Activated T-cell treated with anti-CD3 and anti-CD28 coated beads, Interleukin-2, amount 50 U/mL, for 4 hours (primary cell): ENCODE results near the gene RBM3. TPM values are rescaled to one million over a fixed set of nuclear protein-coding genes. Genes with fewer than 3 reads are reported as not detected.
"Not testable (repeated sequence)": the region's sequence is repeated elsewhere in the genome, so short reads cannot be mapped to it uniquely, and the experiment has no call there.

Experiments
- ATAC-seq, 2 donors: fragments of 200-7000 bp; cut with Tn5 transposase; one replicate each; pipeline ENCODE4 v1.10.0; 2021
- DNase-seq: peaks from one replicate; pipeline ENCODE4 v3.0.0-alpha.2; 2020
- H3K27me3 Mint-ChIP-seq: one replicate; pipeline ENCODE4 v1.8.0; 2021; ENCODE audit warnings: low read depth, mixed read lengths
- H3K36me3 Mint-ChIP-seq: one replicate; pipeline ENCODE4 v1.8.0; 2022; ENCODE audit warnings: mixed read lengths; ENCODE audit not compliant: insufficient read depth
- H3K4me1 Mint-ChIP-seq: one replicate; pipeline ENCODE4 v1.8.0; 2021; ENCODE audit warnings: low read depth, mixed read lengths
- H3K4me3 Mint-ChIP-seq: one replicate; pipeline ENCODE4 v1.8.0; 2021; ENCODE audit warnings: mild to moderate bottlenecking, moderate library complexity, mixed read lengths
- H3K9me3 Mint-ChIP-seq: one replicate; pipeline ENCODE4 v1.8.0; 2021; ENCODE audit warnings: mixed read lengths
- total RNA-seq, 3 donors: library from RNA; stranded (reverse); gene quantifications; one replicate each; pipeline ENCODE4 v1.2.1, GENCODE V29; 2021

The RBM3 gene
- 100 to 1,000 TPM; 459 to 489 (median 484) TPM for total RNA-seq

DNA sequence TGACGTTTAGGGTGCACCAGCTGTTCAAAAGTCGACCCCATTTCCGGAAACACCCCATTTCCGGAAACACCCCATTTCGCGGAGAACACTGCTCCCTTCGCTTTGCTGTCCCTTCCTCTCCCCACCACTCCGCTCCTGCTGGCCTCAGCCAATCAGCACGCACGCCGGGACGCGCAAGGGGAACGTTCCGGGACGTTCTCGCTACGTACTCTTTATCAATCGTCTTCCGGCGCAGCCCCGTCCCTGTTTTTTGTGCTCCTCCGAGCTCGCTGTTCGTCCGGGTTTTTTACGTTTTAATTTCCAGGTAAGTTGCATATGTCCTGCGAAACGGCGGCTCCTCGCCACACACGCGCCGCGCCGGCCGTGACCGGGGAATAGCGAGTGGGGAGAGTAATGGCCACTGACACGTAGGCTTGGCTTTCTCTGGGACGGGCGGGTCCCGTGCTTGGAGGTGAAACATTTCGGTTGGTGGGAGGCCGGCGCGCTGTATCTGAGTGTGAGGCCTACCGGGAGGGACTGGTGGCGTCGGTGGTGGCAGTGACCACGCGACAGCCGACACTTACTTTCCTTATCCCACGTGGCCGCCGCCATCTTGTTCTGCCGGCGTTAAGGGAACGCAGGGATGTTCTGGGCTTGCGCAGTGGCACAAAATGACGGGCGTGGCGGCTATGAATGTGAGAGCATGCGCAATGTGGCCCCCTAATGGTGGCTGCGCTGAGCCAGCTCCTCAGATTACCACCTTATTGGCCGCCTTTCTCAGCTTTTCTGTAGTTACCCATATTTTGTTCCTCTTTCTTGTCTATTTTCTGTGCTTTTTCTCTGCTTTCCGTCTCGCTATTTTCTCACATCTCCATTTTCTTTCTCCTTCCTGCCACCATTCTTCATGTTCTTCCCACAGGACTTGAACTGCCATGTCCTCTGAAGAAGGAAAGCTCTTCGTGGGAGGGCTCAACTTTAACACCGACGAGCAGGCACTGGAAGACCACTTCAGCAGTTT lies at the start of gene RBM3:
TSS of gene RBM3 (plus strand) at position 215 of the 997 bp plus-strand sequence. CDS start at position 912, 697 bp downstream.
- DNase-seq (peak; percentile 88), ATAC-seq (peak; percentile 91 to 93)
- Mint-ChIP-seq H3K36me3 (peaks cover 25% of the 10 kb centered on the region), H3K9me3 (no peaks in the 10 kb centered on the region), H3K27me3 (no peaks in the 10 kb centered on the region), H3K4me3 (peak within 1 kb of the TSS; percentile 99), H3K4me1 (peaks cover 19% of the 10 kb centered on the region)

DNA sequence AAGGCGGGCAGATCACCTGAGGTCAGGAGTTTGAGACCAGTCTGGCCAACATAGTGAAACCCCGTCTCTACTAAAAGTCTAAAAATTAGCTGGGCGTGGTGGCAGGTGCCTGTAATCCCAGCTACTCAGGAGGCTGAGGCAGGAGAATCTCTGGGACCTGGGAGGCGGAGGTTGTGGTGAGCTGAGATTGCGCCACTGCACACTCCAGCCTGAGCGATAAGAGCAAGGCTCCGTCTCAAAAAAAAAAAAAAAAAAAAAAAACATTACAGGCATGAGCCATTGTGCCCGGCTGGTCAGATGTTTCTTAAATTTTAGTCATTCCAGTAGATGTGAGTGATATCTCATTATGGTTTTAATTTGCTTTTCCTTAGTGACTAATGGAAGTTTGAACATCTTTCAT lies 48.4 kb upstream of the RBM3 start:
- H3K4me3 Mint-ChIP-seq, ATAC-seq, DNase-seq, H3K9me3 Mint-ChIP-seq, H3K27me3 Mint-ChIP-seq: not testable (repeated sequence)
- H3K36me3 Mint-ChIP-seq: peaks cover 13% of the 10 kb centered on the region
- H3K4me1 Mint-ChIP-seq: peaks cover 13% of the 10 kb centered on the region

DNA sequence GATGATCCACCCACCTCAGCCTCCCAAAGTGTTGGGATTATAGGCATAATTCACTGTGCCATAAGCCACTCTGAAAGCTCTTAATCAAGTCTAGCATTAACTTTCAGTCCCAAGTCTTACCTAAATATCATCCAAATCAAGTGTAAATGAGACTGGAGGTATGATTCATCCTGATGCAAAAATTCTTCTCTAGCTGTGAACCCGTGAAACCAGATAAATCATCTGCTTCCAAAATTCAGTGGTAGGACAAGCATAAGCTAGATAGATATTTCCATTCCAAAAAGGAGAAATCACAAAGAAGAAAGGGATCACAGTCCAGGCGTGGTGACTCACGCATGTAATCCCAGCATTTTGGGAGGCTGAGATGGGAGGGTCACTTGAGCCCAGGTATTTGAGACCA lies 43.5 kb upstream of the RBM3 start:
- Mint-ChIP-seq H3K4me1 (peaks cover 13% of the 10 kb centered on the region), H3K27me3 (no peaks in the 10 kb centered on the region), H3K9me3 (no peaks in the 10 kb centered on the region), H3K4me3 (no peak overlapping the region), H3K36me3 (peaks cover 13% of the 10 kb centered on the region)
- ATAC-seq: no peak
- DNase-seq: no peak

DNA sequence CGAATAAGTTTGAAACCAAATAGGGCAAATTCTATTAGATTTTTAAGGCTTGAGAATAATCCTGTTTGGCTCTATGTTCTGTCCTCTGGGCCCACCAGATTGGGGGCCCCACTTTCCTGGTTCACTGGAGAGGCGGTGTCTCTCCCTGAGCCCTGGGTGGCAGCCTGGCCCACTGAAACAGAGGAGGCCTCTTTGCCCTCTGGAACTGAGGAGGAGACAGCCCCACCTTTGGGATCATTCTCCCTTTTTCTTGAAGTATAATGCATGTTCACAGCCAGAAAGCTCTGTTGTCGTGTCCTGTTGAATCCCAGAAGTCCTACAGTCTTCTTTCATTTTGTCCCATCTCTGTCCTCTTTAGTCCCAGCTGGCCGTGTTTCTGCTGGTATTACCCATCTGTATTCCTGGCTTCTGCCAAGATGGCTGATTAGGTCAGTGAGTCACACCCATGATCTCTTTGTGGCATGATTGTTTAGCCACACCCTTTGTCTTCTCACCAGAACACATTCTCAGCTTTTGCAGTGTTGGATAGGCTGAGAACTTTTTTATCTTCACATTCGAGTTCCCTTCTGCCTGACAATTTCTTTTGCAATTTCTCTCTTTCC lies 42.8 kb upstream of the RBM3 start:
- DNase-seq (no peak), ATAC-seq (peak; percentile 78 to 82)
- H3K9me3 Mint-ChIP-seq: no peaks in the 10 kb centered on the region
- H3K27me3 Mint-ChIP-seq: no peaks in the 10 kb centered on the region
- H3K4me3 Mint-ChIP-seq: no peak overlapping the region
- H3K36me3 Mint-ChIP-seq: peaks cover 12% of the 10 kb centered on the region
- peaks cover 12% of the 10 kb centered on the region for H3K4me1 Mint-ChIP-seq

DNA sequence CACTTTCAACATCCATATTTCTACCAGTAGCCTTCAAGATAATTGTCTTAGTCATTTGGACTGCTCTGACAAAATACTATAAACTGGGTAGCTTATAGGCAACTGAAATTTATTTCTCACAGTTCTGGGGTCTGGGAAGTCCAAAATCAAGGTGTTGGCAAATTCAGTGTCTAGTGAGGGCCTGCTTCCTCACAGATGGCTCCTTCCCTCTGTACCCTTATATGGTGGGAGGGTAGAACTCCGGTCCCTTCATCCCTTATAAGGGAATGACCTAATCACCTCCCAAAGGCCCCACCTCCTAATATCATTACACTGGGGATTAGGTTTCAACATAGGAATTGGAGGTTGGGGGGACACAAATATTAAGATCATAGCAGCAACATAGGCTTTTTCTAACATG lies 42.1 kb upstream of the RBM3 start:
- Mint-ChIP-seq H3K4me3 (no peak overlapping the region), H3K9me3 (no peaks in the 10 kb centered on the region), H3K4me1 (peaks cover 9% of the 10 kb centered on the region), H3K36me3 (peaks cover 10% of the 10 kb centered on the region), H3K27me3 (no peaks in the 10 kb centered on the region)
- DNase-seq (no peak), ATAC-seq (no peak)

DNA sequence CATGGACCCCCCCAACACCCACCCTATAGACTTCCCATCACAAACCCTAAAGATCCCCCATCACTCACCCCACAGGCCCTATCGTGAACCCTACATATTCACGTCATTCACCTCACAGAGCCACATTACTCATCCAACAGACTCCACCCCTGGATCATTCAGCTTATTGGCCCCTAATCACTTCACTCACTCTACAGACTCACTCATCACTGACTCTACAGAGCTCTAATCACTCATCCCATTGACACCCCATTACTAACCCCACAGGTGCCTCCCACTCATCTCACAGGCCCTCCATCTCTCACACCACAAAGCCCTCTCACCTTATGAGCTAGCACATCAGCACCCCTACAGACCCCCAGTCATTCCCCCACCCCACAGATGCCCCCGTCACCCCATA lies 41.1 kb upstream of the RBM3 start:
- ATAC-seq (no peak), DNase-seq (no peak)
- Mint-ChIP-seq H3K36me3 (peaks cover 8% of the 10 kb centered on the region), H3K4me1 (peaks cover 9% of the 10 kb centered on the region), H3K9me3 (no peaks in the 10 kb centered on the region), H3K27me3 (no peaks in the 10 kb centered on the region), H3K4me3 (no peak overlapping the region)

DNA sequence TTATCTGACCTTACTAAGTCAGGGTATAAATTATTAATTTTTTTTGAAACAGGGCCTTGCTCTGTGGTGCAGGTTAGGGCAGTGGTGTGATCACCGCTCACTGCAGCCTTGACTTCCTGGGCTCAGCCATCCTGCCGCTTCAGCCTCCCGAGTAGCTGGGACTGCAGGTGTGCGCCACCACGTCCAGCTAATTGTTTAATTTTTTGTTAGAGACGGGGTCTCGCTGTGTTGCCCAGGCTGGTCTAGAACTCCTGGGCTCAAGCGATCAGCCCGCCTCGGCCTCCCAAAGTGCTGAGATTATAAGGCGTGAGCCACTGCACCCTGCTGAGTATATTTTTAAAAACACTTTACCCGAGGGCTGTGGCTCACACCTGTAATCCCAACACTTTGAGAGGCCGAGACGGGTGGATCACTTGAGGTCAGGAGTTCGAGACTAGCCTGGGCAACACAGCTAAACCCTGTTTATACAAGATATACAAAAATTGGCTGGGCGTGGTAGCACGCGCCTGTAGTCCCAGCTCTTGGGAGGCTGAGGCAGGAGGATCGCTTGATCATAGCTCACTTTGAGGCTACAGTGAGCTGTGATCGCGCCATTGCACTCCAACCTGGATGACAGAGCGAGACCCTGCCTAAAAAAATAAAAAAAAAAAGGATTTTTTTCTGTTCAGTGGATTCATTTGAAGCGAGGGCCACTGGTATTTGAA lies 35.5 kb upstream of the RBM3 start:
- no peak for ATAC-seq
- Mint-ChIP-seq H3K4me3 (peak overlapping the region; percentile 91), H3K4me1 (peaks cover 14% of the 10 kb centered on the region), H3K27me3 (no peaks in the 10 kb centered on the region), H3K36me3 (peaks cover 7% of the 10 kb centered on the region), H3K9me3 (no peaks in the 10 kb centered on the region)
- DNase-seq: no peak

DNA sequence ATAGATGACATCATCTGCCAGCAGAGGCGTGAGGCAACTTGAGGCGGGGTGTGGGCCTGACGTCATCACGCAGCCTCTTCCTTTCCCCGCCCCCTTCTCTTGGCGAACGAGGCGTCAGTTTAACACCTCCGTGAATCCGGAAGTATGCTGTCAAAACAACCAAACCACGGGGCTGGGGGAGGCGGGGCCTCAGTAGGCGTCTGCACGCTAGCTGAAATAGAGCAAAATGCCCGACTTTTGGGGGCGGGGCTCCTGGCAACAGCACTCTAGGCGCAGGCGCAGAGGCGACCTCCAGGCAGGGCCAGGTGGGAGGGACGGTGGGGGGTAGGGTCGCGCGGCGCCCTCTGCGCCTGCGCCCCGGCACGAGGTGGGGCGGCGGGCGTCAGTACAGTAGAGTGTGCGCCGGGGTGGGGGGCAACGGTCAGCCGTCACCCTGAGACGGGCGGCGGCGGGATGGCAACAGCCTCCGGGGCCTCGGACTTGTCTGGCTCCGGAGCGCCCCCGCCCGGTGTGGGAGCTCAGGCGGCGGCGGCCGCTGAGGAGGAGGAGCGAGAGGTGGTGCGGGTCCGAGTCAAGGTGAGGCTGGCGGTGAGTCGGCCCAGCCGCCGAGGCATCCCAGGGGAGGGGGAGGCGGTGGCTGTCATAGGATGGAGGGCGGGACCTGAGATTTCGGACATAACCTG lies 34.8 kb upstream of the RBM3 start, which contains the start of gene TBC1D25:
TSS of gene TBC1D25 (plus strand) at position 370 of the 683 bp plus-strand sequence. CDS start at position 454, 84 bp downstream.
- H3K36me3 Mint-ChIP-seq: peaks cover 9% of the 10 kb centered on the region
- peaks cover 14% of the 10 kb centered on the region for H3K4me1 Mint-ChIP-seq
- no peaks in the 10 kb centered on the region for H3K9me3 Mint-ChIP-seq
- DNase-seq (peak; percentile 97), ATAC-seq (peak; percentile 84 to 88)
- H3K4me3 Mint-ChIP-seq: peak within 1 kb of the TSS; percentile 91
- H3K27me3 Mint-ChIP-seq: no peaks in the 10 kb centered on the region

DNA sequence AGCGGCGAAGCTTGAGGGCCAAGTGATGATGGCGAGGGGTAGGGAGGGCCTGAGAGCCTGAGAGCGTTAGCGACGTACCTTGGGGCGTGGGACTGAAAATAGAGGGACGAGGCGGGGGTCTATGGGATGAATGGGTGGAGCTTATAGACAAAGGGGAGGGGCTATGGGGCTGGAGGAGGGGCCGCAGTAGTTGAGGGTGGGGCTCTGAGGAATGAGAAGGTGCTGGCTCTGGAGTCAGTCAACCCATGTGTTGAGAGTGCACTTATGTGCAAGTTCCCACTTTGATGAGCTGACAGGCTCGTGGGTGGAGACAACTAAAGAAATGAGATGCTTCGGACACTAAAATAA lies 34.3 kb upstream of the RBM3 start:
- peaks cover 14% of the 10 kb centered on the region for H3K4me1 Mint-ChIP-seq
- peaks cover 9% of the 10 kb centered on the region for H3K36me3 Mint-ChIP-seq
- H3K27me3 Mint-ChIP-seq: no peaks in the 10 kb centered on the region
- ATAC-seq (peak; percentile 60 to 70), DNase-seq (peak; percentile 47)
- H3K9me3 Mint-ChIP-seq: no peaks in the 10 kb centered on the region
- peak overlapping the region; percentile 91 for H3K4me3 Mint-ChIP-seq

DNA sequence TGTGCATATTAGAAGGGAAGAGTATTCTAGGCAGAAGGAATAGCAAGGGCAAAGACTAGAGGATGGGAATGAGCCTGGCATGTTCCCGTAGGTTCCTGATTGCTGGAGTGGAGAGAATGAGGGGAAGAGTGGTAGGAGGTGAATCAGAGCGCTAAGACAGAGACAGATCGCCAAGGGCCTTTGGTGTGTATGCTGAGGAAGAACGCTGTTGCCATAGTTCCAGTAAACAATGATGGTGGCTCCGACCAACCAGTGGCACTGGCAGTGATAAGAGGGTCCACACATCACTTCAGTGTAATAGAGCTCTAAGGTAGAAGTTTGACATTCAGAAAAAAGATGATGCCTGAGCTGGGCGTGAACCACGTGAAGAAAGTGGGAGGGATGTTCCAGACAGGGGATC lies 33.8 kb upstream of the RBM3 start:
- H3K27me3 Mint-ChIP-seq: no peaks in the 10 kb centered on the region
- peaks cover 10% of the 10 kb centered on the region for H3K36me3 Mint-ChIP-seq
- DNase-seq (no peak), ATAC-seq (no peak)
- peaks cover 16% of the 10 kb centered on the region for H3K4me1 Mint-ChIP-seq
- H3K4me3 Mint-ChIP-seq: peak overlapping the region; percentile 91
- no peaks in the 10 kb centered on the region for H3K9me3 Mint-ChIP-seq

DNA sequence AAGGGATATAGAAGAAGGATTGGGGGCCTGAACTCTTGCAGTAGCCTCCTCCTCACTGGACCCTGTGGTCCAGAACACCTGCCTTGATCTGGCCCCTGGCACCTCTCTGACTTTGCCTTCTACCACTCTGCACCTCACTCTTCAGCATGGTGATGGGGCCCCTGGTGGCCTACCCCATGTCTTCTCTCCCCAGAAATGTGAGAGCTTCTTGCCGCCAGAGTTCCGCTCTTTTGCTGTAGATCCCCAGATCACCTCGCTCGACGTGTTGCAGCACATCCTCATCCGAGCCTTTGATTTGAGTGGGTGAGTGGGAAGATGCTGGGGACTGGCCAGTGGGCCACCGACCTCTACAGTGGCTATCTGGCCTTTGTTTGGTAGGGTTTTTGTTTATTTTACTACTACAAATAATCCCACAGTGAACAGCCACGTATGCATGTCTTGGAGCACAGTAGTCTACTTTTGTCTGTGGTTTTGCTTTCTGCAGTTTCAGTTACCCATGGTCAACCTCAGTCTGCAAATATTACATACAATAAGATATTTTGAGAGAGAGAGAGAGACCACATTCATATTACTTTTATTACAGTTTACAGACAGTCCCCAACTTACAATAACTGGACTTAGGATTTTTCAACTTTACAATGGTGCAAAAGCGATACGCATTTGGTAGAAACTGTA lies 33.0 kb upstream of the RBM3 start:
- Mint-ChIP-seq H3K4me3 (peak overlapping the region; percentile 91), H3K9me3 (no peaks in the 10 kb centered on the region), H3K27me3 (no peaks in the 10 kb centered on the region), H3K36me3 (peaks cover 12% of the 10 kb centered on the region), H3K4me1 (peaks cover 16% of the 10 kb centered on the region)
- DNase-seq: no peak
- ATAC-seq: no peak

DNA sequence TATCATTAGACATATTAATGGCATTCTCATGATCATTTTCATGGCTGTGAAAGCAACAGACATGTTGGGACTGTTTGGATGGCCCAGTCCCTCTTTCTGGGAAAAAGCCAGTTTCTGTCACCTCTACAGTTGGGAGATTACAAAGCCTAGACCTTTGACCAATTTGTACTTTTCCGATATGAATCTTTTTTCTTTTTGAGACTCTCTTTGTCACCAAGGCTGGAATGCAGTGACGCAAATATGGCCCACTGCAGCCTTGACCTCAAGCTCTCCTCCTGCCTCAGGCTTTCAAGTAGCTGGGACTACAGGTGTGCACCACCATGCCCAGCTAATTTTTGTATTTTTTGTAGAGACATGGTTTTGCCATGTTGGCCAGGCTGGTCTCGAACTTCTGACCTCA lies 25.4 kb upstream of the RBM3 start:
- ATAC-seq (no peak), DNase-seq (no peak)
- Mint-ChIP-seq H3K4me1 (peaks cover 2% of the 10 kb centered on the region), H3K36me3 (peaks cover 14% of the 10 kb centered on the region), H3K9me3 (no peaks in the 10 kb centered on the region), H3K4me3 (no peak overlapping the region), H3K27me3 (no peaks in the 10 kb centered on the region)

DNA sequence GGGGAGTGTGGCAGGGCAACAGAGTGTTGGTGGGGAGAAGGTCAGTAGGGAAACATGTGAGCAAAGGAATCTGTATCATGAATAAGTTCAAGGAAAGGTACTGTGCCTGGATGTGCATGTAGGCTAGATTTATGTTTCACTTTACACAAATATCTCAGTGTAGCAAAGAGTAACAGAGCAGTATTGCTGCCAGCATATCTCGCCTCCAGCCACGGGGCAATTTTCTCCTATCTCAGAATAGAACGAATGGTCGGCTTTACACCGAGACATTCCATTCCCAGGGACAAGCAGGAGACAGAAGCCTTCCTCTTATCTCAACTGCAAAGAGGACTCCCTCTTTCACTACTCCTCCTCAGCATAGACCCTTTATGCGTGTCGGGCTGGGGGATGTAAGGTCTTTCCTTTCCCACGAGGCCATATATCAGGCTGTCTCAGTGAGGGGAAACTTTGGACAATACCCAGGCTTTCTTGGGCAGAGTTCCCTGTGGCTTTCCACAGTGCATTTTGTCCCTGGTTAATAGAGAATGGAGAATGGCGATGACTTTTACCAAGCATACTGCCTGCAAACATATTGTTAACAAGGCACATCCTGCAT lies 18.5 kb upstream of the RBM3 start:
- not testable (repeated sequence) for H3K36me3 Mint-ChIP-seq, H3K4me3 Mint-ChIP-seq, DNase-seq, H3K4me1 Mint-ChIP-seq, H3K27me3 Mint-ChIP-seq, H3K9me3 Mint-ChIP-seq, ATAC-seq
